ENCODE data around the gene EPO. TPM values are rescaled to one million over a fixed set of nuclear protein-coding genes. Genes with fewer than 3 reads are reported as not detected.

EPO gene
- total RNA-seq, 1 donor from 2014 or later, result not detected

DNA sequence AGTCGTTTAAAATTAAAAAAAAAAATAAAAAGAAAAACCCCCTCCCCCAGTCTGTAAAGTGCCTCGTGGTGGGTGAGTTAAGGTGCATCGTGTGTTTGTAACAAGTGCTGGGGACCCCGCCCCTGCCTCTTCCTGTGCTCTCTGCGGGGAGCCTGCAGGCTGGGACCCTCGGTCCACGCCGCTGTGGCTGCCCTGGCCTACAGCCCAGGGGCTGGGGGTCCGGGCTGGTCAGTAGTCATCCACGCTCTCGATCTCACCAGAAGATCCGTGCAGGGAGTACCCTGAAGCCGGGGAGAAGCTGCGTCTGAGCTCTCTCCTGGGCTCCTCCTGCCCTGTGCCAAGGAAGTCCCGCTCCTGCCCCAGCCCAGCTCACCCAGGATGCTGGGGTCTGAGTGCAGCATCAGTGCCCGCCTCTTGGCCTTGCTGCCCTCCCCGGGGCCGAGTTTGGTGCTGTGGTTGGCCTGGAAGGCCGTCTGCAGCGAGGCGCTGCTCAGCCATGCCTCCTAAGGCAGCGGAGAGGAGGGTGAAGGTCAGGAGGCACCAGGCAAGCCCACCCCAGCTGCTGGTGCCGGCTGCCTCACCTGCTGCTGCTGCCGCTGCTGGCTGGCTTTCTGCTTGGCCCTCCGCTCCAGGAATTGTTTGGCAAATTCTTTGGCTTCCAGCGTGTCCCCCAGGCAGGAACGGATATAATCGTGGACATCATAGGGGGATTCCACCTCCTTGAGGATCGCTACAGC lies 38.6 kb upstream of the EPO start:
- no peak overlapping the region for H3K27ac ChIP-seq
- H3K9me3 ChIP-seq, result no peaks in the 10 kb centered on the region
- no peaks in the 10 kb centered on the region for H3K27me3 ChIP-seq (ENCODE audit: low read depth)
- ATAC-seq (no peak), DNase-seq (no peak)
- peaks cover 25% of the 10 kb centered on the region for H3K4me1 ChIP-seq
- no peak for TF ChIP-seq CTCF (IDR thresholded peaks at IDR 0.05)
- intact Hi-C loops (cut with DNase I), result no loop called here
- no peak overlapping the region for H3K4me3 ChIP-seq
- peaks cover 100% of the 10 kb centered on the region for H3K36me3 ChIP-seq

GRCh38 chr7:100682228-100682741 lies 38.0 kb upstream of the EPO start:
- H3K9me3 ChIP-seq, result no peaks in the 10 kb centered on the region
- no peak overlapping the region for H3K4me3 ChIP-seq
- ATAC-seq (no peak), DNase-seq (no peak)
- intact Hi-C loops (cut with DNase I), result no loop called here
- no peak for TF ChIP-seq CTCF (IDR thresholded peaks at IDR 0.05)
- no peak overlapping the region for H3K27ac ChIP-seq
- peaks cover 24% of the 10 kb centered on the region for H3K4me1 ChIP-seq
- H3K27me3 ChIP-seq (ENCODE audit: low read depth), result no peaks in the 10 kb centered on the region
- H3K36me3 ChIP-seq, result peaks cover 100% of the 10 kb centered on the region

DNA sequence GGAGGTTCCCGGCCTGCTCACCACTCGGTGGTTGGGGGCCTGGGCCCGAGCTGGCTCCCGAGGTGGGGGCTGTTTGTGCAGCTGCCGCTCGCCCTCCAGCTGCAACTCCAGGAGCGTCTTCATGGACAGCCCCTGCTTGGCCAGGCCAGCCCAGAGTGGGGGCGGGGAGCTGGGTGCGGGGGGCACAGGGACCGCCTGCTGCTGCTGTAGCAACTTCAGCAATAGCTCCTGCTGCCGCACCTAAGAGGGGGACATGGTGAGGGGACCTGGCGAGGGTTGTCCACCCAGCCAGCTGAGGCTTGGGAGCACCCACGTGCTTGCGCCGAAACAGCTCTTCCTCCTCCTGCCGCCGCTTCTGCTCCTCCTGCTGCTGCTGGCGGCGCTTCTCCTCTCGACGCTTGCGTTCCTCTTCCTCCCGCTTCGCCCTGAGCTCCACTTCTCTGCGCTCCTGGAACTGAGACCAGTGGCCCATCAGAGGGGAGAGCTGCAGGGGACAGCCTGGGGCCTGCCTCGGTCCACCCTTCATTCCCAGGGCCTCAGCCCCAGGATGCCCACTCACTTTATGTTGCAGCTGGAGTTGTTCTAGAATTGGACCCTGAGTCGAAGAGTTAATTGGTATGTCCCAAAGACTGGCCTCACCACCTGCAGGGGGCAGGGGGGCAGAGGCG lies 37.1 kb upstream of the EPO start:
- peaks cover 100% of the 10 kb centered on the region for H3K36me3 ChIP-seq
- no peak overlapping the region for H3K4me3 ChIP-seq
- peaks cover 24% of the 10 kb centered on the region for H3K4me1 ChIP-seq
- intact Hi-C loops (cut with DNase I), result no loop called here
- H3K27ac ChIP-seq, result no peak overlapping the region
- no peak for TF ChIP-seq CTCF (IDR thresholded peaks at IDR 0.05)
- DNase-seq (peak; percentile 46), ATAC-seq (no peak)
- no peaks in the 10 kb centered on the region for H3K27me3 ChIP-seq (ENCODE audit: low read depth)
- H3K9me3 ChIP-seq, result no peaks in the 10 kb centered on the region

DNA sequence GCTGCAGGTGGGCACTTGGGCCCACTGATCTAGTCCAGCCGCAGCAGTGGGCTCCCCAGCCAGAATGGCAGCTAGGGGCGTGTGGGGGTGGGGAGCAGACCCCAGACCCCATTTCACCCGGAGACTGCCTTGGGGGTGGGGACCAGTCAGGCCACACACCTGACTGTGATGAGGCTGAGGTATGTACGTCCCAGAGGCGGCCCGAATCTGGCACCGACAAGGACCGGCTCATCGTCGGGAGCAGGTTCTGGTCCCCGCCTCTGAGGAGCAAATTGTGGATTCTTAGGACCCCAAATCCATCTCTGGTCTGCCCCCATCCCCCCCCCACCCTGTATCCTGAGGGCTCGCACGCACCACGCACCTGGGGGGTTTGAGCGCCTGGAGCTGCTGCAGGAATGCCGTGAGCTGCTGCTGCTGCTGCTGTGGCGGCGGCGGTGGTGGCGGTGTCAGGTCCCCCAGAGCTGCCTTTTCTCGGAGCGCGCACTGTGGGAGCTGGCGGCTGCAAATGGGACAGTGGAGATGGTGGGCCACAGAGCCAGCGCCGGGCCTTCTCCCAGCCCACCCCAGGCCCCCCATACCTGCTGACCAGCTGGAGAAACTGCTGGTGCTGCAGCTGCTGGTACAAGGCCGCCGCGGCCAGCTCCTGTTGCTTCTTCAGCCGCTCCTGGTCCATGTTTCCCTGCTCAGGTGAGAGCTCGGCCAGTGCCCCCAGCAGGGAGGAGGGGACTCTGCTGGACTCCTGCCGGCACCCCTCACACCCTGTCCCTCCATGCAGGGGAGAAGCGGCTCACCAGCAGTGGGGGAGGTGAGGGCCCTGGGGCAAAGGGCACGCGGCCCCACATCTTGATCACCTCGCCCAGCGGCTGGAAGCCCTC lies 36.4 kb upstream of the EPO start:
- DNase-seq (no peak), ATAC-seq (no peak)
- intact Hi-C loops (cut with DNase I), result no loop called here
- Histone ChIP-seq H3K4me1 (peaks cover 18% of the 10 kb centered on the region), H3K9me3 (no peaks in the 10 kb centered on the region), H3K36me3 (peaks cover 100% of the 10 kb centered on the region), H3K27me3 (ENCODE audit: low read depth) (no peaks in the 10 kb centered on the region), H3K4me3 (no peak overlapping the region), H3K27ac (no peak overlapping the region)
- TF ChIP-seq CTCF (IDR thresholded peaks at IDR 0.05), result no peak

DNA sequence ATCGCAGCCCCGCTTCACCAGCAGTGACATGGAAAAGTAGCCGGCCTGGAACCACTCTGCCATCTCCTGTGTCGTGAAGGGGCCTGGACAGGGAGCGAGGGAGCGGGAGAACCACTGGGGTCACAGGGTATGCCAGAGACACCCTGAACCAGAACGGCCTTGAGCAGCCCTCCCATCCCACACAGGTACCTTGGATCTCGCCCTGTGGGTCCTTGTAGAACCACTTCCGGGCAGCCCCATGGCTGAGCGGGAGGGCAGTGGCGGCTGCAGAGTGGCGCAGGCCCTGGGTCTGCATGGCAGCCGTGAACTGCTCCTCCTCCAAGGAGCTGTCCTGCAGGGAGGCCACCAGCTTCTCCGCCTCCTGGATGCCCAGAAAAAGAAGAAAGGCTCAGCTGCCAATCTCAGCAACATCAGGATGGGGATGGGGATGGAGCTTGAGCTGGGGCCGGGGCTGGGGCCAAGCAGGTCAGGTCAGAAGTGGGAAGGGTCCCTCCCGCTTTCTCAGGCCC lies 35.7 kb upstream of the EPO start:
- DNase-seq, result no peak
- no peak overlapping the region for H3K27ac ChIP-seq

More for the DNA sequence above, 35.7 kb upstream of the EPO start:
- ATAC-seq, result no peak
- Histone ChIP-seq H3K36me3 (peaks cover 96% of the 10 kb centered on the region), H3K4me3 (no peak overlapping the region), H3K9me3 (no peaks in the 10 kb centered on the region), H3K4me1 (peaks cover 19% of the 10 kb centered on the region), H3K27me3 (ENCODE audit: low read depth) (no peaks in the 10 kb centered on the region)
- no peak for TF ChIP-seq CTCF (IDR thresholded peaks at IDR 0.05)
- intact Hi-C loops (cut with DNase I), result no loop called here

All from lower lobe of right lung (tissue), 2 donors.